IPS DF 6.9 (cell line): Measurements from ENCODE around the gene AVPR1B.

Source experiments
- DNase-seq: peaks from one replicate; pipeline ENCODE4 v3.0.0-alpha.2; 2013; ENCODE audit warnings: low read depth, low spot score
- H3K27ac ChIP-seq: one replicate; pipeline ENCODE4 v1.5.1; 2013; ENCODE audit warnings: low read length, control low read depth
- H3K27me3 ChIP-seq: 2 replicates; pipeline ENCODE4 v1.6.1; 2013; ENCODE audit warnings: mild to moderate bottlenecking, low read length; ENCODE audit not compliant: control insufficient read depth, insufficient read depth
- H3K36me3 ChIP-seq: 2 replicates; pipeline ENCODE4 v1.6.1; 2013; ENCODE audit warnings: low read length; ENCODE audit not compliant: control insufficient read depth, insufficient read depth
- H3K4me1 ChIP-seq: 2 replicates; pipeline ENCODE4 v1.6.1; 2013; ENCODE audit warnings: low read length; ENCODE audit not compliant: control insufficient read depth, insufficient read depth
- H3K4me3 ChIP-seq: 2 replicates; pipeline ENCODE4 v1.5.1; 2013; ENCODE audit warnings: mild to moderate bottlenecking, low read length
- H3K9me3 ChIP-seq: 2 replicates; pipeline ENCODE4 v1.6.1; 2013; ENCODE audit warnings: low read length, inconsistent platforms; ENCODE audit not compliant: control insufficient read depth, insufficient read depth
- WGBS: extraction: QIAGEN DNeasy Blood & Tissue Kit; methylation state at CpG from one replicate; pipeline ENCODE4 v1.1.7; 2013; ENCODE audit warnings: mixed read lengths, missing lambda C conversion rate; ENCODE audit not compliant: insufficient read length, insufficient coverage; 5-methylcytosine and 5-hydroxymethylcytosine counted together

AVPR1B gene

GRCh38 chr1:206102292-206102936 is 14.8 kb downstream of the AVPR1B start:
- Histone ChIP-seq H3K9me3 (no peaks in the 10 kb centered on the region), H3K27me3 (no peaks in the 10 kb centered on the region), H3K36me3 (no peaks in the 10 kb centered on the region), H3K4me1 (no peaks in the 10 kb centered on the region), H3K27ac (no peak overlapping the region), H3K4me3 (no peak overlapping the region)
- DNase-seq, result no peak

GRCh38 chr1:206101351-206102045 is 15.7 kb downstream of the AVPR1B start:
- Histone ChIP-seq H3K9me3 (no peaks in the 10 kb centered on the region), H3K27ac (no peak overlapping the region), H3K36me3 (no peaks in the 10 kb centered on the region), H3K4me1 (no peaks in the 10 kb centered on the region), H3K4me3 (no peak overlapping the region), H3K27me3 (no peaks in the 10 kb centered on the region)
- WGBS, result no CpG with 5 or more reads among the region's 6 CpGs
- DNase-seq, result no peak

GRCh38 chr1:206100226-206100815 is 16.9 kb downstream of the AVPR1B start:
- Histone ChIP-seq H3K4me1 (no peaks in the 10 kb centered on the region), H3K9me3 (no peaks in the 10 kb centered on the region), H3K36me3 (no peaks in the 10 kb centered on the region), H3K27ac (no peak overlapping the region), H3K27me3 (no peaks in the 10 kb centered on the region), H3K4me3 (no peak overlapping the region)
- no peak for DNase-seq
- WGBS, result no CpG with 5 or more reads among the region's 1 CpG

GRCh38 chr1:206098242-206098919 is 18.8 kb downstream of the AVPR1B start:
- Histone ChIP-seq H3K4me3 (no peak overlapping the region), H3K27ac (no peak overlapping the region), H3K27me3 (no peaks in the 10 kb centered on the region), H3K36me3 (no peaks in the 10 kb centered on the region), H3K9me3 (no peaks in the 10 kb centered on the region), H3K4me1 (no peaks in the 10 kb centered on the region)
- no CpG with 5 or more reads among the region's 9 CpGs for whole genome bisulfite sequencing
- DNase-seq, result no peak

- no peaks in the 10 kb centered on the region for H3K36me3 ChIP-seq
- H3K4me3 ChIP-seq, result no peak overlapping the region
- no peaks in the 10 kb centered on the region for H3K27me3 ChIP-seq
- no peak overlapping the region for H3K27ac ChIP-seq
- H3K4me1 ChIP-seq, result no peaks in the 10 kb centered on the region
- no peak for DNase-seq
- no CpG with 5 or more reads among the region's 3 CpGs for WGBS
- H3K9me3 ChIP-seq, result no peaks in the 10 kb centered on the region
Observed at GRCh38 chr1:206097381-206097780, 19.8 kb downstream of the AVPR1B start.

GRCh38 chr1:206094024-206094423 is 23.2 kb downstream of the AVPR1B start:
- Histone ChIP-seq H3K9me3 (no peaks in the 10 kb centered on the region), H3K36me3 (no peaks in the 10 kb centered on the region), H3K4me3 (no peak overlapping the region), H3K27me3 (no peaks in the 10 kb centered on the region), H3K27ac (no peak overlapping the region), H3K4me1 (no peaks in the 10 kb centered on the region)
- DNase-seq, result no peak
- no CpG with 5 or more reads among the region's 7 CpGs for WGBS

- no peak for DNase-seq
- no peaks in the 10 kb centered on the region for H3K36me3 ChIP-seq
- H3K27ac ChIP-seq, result no peak overlapping the region
Observed at GRCh38 chr1:206089341-206089740, 27.8 kb downstream of the AVPR1B start.

GRCh38 chr1:206087091-206087490 is 30.1 kb downstream of the AVPR1B start:
- Histone ChIP-seq H3K36me3 (no peaks in the 10 kb centered on the region), H3K27me3 (no peaks in the 10 kb centered on the region), H3K9me3 (no peaks in the 10 kb centered on the region), H3K4me3 (no peak overlapping the region), H3K27ac (no peak overlapping the region), H3K4me1 (no peaks in the 10 kb centered on the region)
- no CpG with 5 or more reads among the region's 3 CpGs for WGBS
- DNase-seq, result no peak

More at GRCh38 chr1:206089341-206089740, 27.8 kb downstream of the AVPR1B start:
- H3K4me1 ChIP-seq, result no peaks in the 10 kb centered on the region
- H3K27me3 ChIP-seq, result no peaks in the 10 kb centered on the region
- WGBS, result no CpG with 5 or more reads among the region's 3 CpGs
- H3K9me3 ChIP-seq, result no peaks in the 10 kb centered on the region
- H3K4me3 ChIP-seq, result no peak overlapping the region

GRCh38 chr1:206083750-206084149 is 33.4 kb downstream of the AVPR1B start:
- Histone ChIP-seq H3K4me3 (no peak overlapping the region), H3K9me3 (no peaks in the 10 kb centered on the region), H3K36me3 (no peaks in the 10 kb centered on the region), H3K4me1 (no peaks in the 10 kb centered on the region), H3K27me3 (no peaks in the 10 kb centered on the region), H3K27ac (no peak overlapping the region)
- no CpG with 5 or more reads among the region's 2 CpGs for WGBS
- no peak for DNase-seq

- DNase-seq, result no peak
- Histone ChIP-seq H3K9me3 (no peaks in the 10 kb centered on the region), H3K36me3 (no peaks in the 10 kb centered on the region), H3K4me3 (no peak overlapping the region), H3K27me3 (no peaks in the 10 kb centered on the region), H3K27ac (no peak overlapping the region), H3K4me1 (no peaks in the 10 kb centered on the region)
- WGBS, result no CpG with 5 or more reads among the region's 8 CpGs
Observed at GRCh38 chr1:206082831-206083695, 34.1 kb downstream of the AVPR1B start.
